Ramos (cell line): Measurements from ENCODE around the gene SLC4A4.

Source experiments
- in situ Hi-C: fragments of 300-500 bp; cut with MboI; formaldehyde crosslinking; loops from one replicate; pipeline ENCODE4 v1.14.3; 2022; ENCODE audit warnings: low sequenced_read_pairs; ENCODE audit not compliant: unreplicated experiment

The SLC4A4 gene

GRCh38 chr4:71461422-71461821 lies 122.6 kb downstream of the SLC4A4 start:
- in situ Hi-C loops, result no loop called here

GRCh38 chr4:71466775-71467174 lies 128.0 kb downstream of the SLC4A4 start:
- in situ Hi-C loops, result no loop called here

- in situ Hi-C loops, result no loop called here
Observed at GRCh38 chr4:71468116-71468710, 129.4 kb downstream of the SLC4A4 start.

DNA sequence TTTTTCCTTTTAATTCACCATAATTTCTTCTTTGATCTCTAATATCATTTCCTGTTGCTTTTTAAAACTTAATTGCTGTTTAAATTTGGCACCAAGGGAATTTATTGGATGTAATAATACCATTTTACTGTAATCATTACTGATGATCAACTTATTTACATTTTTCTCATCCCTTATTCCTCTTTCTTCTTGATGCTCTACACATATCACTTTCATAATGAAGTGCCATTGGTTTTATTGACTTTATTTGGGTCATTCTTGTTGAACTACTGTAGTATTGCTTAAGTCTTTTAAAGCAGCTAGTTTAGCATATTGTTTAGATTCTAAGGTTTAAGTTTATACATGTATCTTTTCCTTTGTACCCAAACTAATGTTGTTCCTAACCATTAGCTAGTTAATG lies 130.7 kb downstream of the SLC4A4 start:
- in situ Hi-C loops, result no loop called here

GRCh38 chr4:71470524-71470923 lies 131.7 kb downstream of the SLC4A4 start:
- in situ Hi-C loops, result no loop called here

GRCh38 chr4:71472946-71473345 lies 134.1 kb downstream of the SLC4A4 start:
- in situ Hi-C loops, result no loop called here

- in situ Hi-C loops, result no loop called here
Observed at GRCh38 chr4:71473541-71474240, 134.9 kb downstream of the SLC4A4 start.

DNA sequence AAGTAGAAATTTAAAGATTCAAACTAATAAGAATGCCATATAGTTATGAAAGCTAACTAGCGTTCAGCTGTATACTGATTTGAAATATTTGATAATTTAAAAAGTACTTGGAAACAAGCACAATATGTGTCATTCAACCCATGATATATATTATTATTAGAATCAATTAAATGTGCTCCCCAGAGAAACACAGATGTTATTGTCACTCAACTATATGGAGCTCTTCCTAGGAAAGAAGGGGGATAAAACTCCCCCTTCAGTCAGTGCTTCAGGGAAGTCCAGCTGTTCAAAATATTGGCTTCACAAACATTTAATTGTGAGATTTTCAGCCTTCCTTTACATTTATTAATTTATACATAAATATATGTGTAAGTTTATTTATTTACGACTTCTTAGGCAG lies 135.9 kb downstream of the SLC4A4 start:
- in situ Hi-C loops, result no loop called here

DNA sequence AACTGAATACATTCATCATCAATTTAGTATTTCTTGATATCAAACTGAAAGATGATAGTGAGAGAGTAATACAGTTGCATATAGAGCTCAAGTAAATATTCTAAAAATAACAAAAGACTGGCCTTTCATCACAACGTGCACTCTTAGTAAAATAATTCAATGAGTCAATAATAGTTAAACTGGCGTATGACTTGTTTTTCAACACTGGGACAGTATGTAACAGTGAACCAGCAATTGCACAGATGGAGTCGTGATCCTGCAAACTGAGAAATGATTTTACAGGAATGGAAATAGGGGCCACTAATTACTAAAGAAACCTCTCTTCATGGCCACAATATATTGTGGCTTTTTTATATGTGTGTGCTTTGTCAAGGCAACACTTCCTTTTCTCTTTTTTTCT lies 137.4 kb downstream of the SLC4A4 start:
- in situ Hi-C loops, result no loop called here

- in situ Hi-C loops, result no loop called here
Observed at GRCh38 chr4:71486550-71487343, 147.9 kb downstream of the SLC4A4 start.

- in situ Hi-C loops, result no loop called here
Observed at GRCh38 chr4:71487344-71487920, 148.6 kb downstream of the SLC4A4 start.

GRCh38 chr4:71494539-71494938 lies 155.7 kb downstream of the SLC4A4 start:
- in situ Hi-C loops, result no loop called here

GRCh38 chr4:71495454-71495853 lies 156.6 kb downstream of the SLC4A4 start:
- in situ Hi-C loops, result no loop called here

GRCh38 chr4:71497078-71497477 lies 158.3 kb downstream of the SLC4A4 start:
- in situ Hi-C loops, result no loop called here

GRCh38 chr4:71498002-71498401 lies 159.2 kb downstream of the SLC4A4 start:
- in situ Hi-C loops, result no loop called here

DNA sequence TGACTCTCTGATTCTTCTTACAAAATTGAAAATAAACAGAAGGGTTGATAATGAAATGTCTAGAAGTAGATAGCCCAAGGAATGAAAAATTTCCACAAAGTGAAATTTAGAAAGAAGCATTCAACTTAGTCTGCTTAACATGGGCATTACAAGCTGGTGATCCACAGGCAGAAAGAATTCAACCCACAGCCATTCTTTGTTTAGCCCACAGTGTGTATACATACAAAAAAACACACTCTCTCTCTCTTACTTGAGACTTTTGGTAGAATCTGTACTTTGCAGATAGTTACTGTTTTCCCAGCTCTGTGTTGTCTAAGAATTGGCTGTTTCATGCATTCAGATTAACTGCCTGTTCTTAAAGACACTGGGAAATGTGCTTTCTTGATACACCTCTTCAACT lies 159.8 kb downstream of the SLC4A4 start:
- in situ Hi-C loops, result no loop called here

GRCh38 chr4:71501992-71502391 lies 163.2 kb downstream of the SLC4A4 start:
- in situ Hi-C loops, result no loop called here

DNA sequence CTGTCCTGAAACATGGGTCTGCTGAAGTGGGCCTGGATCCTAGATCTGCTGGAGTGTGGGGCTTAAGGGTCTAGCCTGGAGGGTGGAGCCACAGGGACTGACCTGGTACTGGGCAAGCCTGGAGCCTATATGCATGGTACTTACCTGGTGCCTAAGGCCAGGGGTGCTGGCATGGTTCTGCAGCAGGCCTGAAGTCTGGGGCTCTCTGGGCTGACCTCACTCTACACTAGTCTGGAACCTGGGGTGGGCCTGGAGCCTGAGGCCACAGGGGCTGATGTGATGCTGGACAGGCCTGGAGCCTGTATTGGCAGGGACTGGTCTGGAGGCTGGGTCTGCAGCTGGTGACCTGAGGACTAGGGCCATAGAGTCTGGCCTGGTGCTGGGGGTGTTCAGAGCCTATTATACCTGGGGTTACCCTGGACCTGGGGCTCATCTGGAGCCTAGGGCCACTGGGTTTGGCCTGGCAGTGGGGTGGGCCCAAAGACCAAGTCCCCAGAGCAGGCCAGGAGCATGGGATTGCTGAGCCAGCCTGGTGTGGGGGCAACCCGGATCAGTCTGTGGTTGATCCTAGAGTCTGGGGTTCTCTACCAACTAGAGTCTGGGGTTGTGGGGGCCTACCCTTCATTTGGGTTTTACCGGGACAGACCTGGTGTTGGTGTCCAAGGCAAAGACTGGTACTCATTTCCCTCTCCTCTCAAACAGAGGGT lies 179.6 kb downstream of the SLC4A4 start:
- in situ Hi-C loops, result no loop called here

DNA sequence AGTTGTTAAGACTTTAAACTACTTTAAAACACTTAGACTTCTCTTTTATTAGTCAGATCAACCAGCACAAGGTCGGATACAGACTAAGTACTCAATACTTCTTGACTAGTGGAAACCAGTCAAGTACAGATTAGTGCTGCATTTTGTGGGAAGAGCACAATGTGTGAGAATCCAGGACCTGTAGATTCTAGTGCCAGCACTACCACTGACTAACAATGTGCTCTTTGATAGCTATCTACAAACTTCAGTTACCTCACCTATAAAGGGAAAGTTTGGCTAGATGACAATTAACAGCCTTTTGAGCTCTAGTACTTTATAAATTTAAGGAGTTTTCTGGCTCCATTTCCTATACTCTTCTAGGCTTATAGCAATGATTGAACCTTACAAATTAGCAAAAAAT lies 181.5 kb downstream of the SLC4A4 start:
- in situ Hi-C loops, result no loop called here

DNA sequence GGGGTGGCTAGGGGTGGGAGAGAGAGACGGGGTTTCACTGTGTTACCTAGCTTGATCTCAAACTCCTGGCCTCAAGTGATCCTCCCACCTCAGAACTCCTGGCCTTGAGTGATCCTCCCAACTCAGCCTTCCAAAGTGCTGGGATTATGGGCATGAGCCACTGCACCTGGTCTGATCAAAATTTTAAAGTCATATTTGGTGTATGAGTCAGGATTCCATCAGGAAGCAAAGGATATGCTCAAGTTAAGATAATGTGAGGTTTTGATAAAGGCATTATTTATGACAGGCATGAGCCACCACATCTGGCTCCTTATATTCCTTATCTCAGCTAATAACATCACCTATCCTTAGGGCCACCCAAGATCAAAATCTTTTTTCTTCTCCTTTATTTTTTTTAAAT lies 182.0 kb downstream of the SLC4A4 start:
- in situ Hi-C loops, result no loop called here
